Activated T-helper 2 cell treated with anti-CD3 and anti-CD28 coated beads, Interferon-gamma antibody, Interleukin-2, Interleukin-4, amounts not matched to agents 10 μg/mL and 5 μg/mL and 100 μg/mL, durations not matched to agents 14 hours and 24 hours and 36 hours (primary cell): ENCODE measurements around the gene SLC30A1. TPM values are rescaled to one million over a fixed set of nuclear protein-coding genes. Genes with fewer than 3 reads are reported as not detected.

Source experiments
- DNase-seq: peaks from one replicate; pipeline ENCODE4 v3.0.0; 2021; ENCODE audit warnings: low spot score
- H3K27ac Mint-ChIP-seq: one replicate; pipeline ENCODE4 v1.8.0; 2021; ENCODE audit warnings: mixed read lengths
- H3K27me3 Mint-ChIP-seq: one replicate; pipeline ENCODE4 v1.8.0; 2021; ENCODE audit warnings: low read depth, mixed read lengths
- H3K36me3 Mint-ChIP-seq: one replicate; pipeline ENCODE4 v1.8.0; 2021; ENCODE audit warnings: low read depth, mixed read lengths
- H3K4me1 Mint-ChIP-seq: one replicate; pipeline ENCODE4 v1.8.0; 2021; ENCODE audit warnings: low read depth, mixed read lengths
- H3K4me3 Mint-ChIP-seq: one replicate; pipeline ENCODE4 v1.8.0; 2021; ENCODE audit warnings: low read depth, mild to moderate bottlenecking, moderate library complexity, mixed read lengths
- H3K9me3 Mint-ChIP-seq: one replicate; pipeline ENCODE4 v1.8.0; 2021; ENCODE audit warnings: mixed read lengths
- intact Hi-C: fragments of 100-400 bp; cut with micrococcal nuclease; formaldehyde crosslinking; loops from one replicate; pipeline ENCODE4 v1.15.1; 2023
- total RNA-seq: library from RNA; stranded (reverse); gene quantifications from 2 replicates; pipeline ENCODE4 v1.2.3, GENCODE V29; 2022

The SLC30A1 gene
- total RNA-seq, 1 donor from 2014 or later: 7.9 TPM

- no peak for DNase-seq
- no peak overlapping the region for H3K27ac Mint-ChIP-seq
- H3K4me1 Mint-ChIP-seq: peaks cover 22% of the 10 kb centered on the region
- peaks cover 8% of the 10 kb centered on the region for H3K27me3 Mint-ChIP-seq
- H3K36me3 Mint-ChIP-seq: no peaks in the 10 kb centered on the region
- intact Hi-C loops: no loop called here
- no peak overlapping the region for H3K4me3 Mint-ChIP-seq
- H3K9me3 Mint-ChIP-seq: no peaks in the 10 kb centered on the region
These were observed 26.1 kb upstream of the SLC30A1 start for GRCh38 chr1:211605034-211605433.

- no peak for DNase-seq
- intact Hi-C loops: no loop called here
- Mint-ChIP-seq H3K27me3 (peaks cover 8% of the 10 kb centered on the region), H3K4me3 (no peak overlapping the region), H3K36me3 (no peaks in the 10 kb centered on the region), H3K9me3 (no peaks in the 10 kb centered on the region), H3K4me1 (peaks cover 22% of the 10 kb centered on the region), H3K27ac (no peak overlapping the region)
These were observed 25.6 kb upstream of the SLC30A1 start for GRCh38 chr1:211604548-211604947.

GRCh38 chr1:211603713-211604112 is 24.8 kb upstream of the SLC30A1 start:
- no peaks in the 10 kb centered on the region for H3K9me3 Mint-ChIP-seq
- no peak overlapping the region for H3K4me3 Mint-ChIP-seq
- intact Hi-C loops: no loop called here

GRCh38 chr1:211603191-211603701 is 24.3 kb upstream of the SLC30A1 start:
- H3K4me3 Mint-ChIP-seq: no peak overlapping the region
- intact Hi-C loops: no loop called here
- no peaks in the 10 kb centered on the region for H3K9me3 Mint-ChIP-seq
- no peaks in the 10 kb centered on the region for H3K36me3 Mint-ChIP-seq
- peaks cover 22% of the 10 kb centered on the region for H3K4me1 Mint-ChIP-seq
- no peak overlapping the region for H3K27ac Mint-ChIP-seq
- DNase-seq: no peak
- H3K27me3 Mint-ChIP-seq: peaks cover 15% of the 10 kb centered on the region

More at GRCh38 chr1:211603713-211604112, 24.8 kb upstream of the SLC30A1 start:
- H3K27ac Mint-ChIP-seq: no peak overlapping the region
- H3K27me3 Mint-ChIP-seq: peaks cover 14% of the 10 kb centered on the region
- H3K36me3 Mint-ChIP-seq: no peaks in the 10 kb centered on the region
- no peak for DNase-seq
- peaks cover 22% of the 10 kb centered on the region for H3K4me1 Mint-ChIP-seq

- intact Hi-C loops: no loop called here
- H3K4me1 Mint-ChIP-seq: peaks cover 17% of the 10 kb centered on the region
- H3K9me3 Mint-ChIP-seq: no peaks in the 10 kb centered on the region
- H3K27ac Mint-ChIP-seq: no peak overlapping the region
- DNase-seq: no peak
- no peaks in the 10 kb centered on the region for H3K36me3 Mint-ChIP-seq
- no peak overlapping the region for H3K4me3 Mint-ChIP-seq
- peaks cover 15% of the 10 kb centered on the region for H3K27me3 Mint-ChIP-seq
These were observed 23.2 kb upstream of the SLC30A1 start for GRCh38 chr1:211601982-211602670.

DNA sequence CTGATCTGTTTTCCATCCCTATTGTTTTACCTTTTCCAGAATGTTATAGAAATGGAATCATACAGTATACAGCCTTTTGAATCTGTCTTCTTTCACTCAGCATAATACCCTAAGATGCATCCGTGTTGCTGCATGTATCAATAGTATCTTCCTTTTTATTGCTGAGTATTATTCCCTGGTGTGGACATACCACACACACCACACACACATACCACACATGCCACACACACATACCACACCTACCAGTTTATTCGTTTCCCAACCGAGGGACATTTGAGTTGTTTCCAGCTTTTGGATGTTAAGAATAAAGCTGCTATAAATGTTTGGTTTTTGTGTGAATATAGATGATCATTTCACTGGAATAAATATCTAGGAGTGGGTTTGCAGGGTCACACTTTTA is 22.2 kb upstream of the SLC30A1 start:
- Mint-ChIP-seq H3K36me3 (no peaks in the 10 kb centered on the region), H3K4me1 (peaks cover 11% of the 10 kb centered on the region)

GRCh38 chr1:211599250-211599649 is 20.3 kb upstream of the SLC30A1 start:
- Mint-ChIP-seq H3K4me3 (no peak overlapping the region), H3K4me1 (peaks cover 8% of the 10 kb centered on the region), H3K27ac (no peak overlapping the region), H3K36me3 (no peaks in the 10 kb centered on the region), H3K9me3 (no peaks in the 10 kb centered on the region), H3K27me3 (peaks cover 22% of the 10 kb centered on the region)
- DNase-seq: no peak
- intact Hi-C loops: no loop called here

More for the DNA sequence above, 22.2 kb upstream of the SLC30A1 start:
- Mint-ChIP-seq H3K27ac (no peak overlapping the region), H3K27me3 (peaks cover 16% of the 10 kb centered on the region), H3K9me3 (no peaks in the 10 kb centered on the region), H3K4me3 (no peak overlapping the region)
- intact Hi-C loops: no loop called here
- no peak for DNase-seq

- intact Hi-C loops: no loop called here
- Mint-ChIP-seq H3K27me3 (peaks cover 22% of the 10 kb centered on the region), H3K36me3 (no peaks in the 10 kb centered on the region), H3K27ac (no peak overlapping the region), H3K4me3 (no peak overlapping the region), H3K4me1 (peaks cover 8% of the 10 kb centered on the region), H3K9me3 (no peaks in the 10 kb centered on the region)
- no peak for DNase-seq
These were observed 19.6 kb upstream of the SLC30A1 start for GRCh38 chr1:211598514-211598913.

DNA sequence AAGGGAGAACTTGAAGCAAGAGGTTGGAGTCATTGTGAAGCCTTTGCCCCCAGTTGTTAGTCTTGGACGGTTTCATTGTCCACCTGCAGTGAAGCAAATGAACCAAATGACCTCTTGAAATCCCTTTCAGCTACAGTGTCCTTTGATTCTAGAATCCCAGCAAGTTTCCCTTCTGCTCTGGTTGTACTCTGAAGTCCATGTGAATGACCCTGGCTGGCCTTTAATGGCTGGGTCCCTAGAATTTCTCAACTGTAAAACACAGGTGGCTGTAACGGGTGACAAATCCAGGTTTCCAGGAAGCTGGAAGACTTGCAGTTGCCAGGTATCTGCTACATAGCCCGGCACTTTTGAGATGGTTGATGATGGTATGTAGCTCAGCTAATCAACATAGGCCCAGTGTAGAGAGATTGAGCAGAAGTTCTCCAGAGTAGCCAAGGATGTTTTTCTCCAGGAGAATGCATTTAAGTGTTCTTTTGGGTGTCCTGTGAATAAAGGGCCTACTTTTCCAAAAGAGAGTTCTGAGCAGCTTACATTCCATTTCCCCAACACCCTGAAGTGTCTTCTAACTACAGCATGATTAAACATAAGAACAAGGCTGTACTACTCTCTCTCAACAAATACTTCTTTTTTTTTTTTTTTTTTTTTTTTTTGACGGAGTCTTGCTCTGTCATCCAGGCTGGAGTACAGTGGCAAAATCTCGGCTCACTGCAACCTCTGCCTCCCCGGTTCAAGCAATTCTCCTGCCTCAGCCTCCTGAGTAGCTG is 17.6 kb upstream of the SLC30A1 start:
- no peak overlapping the region for H3K27ac Mint-ChIP-seq
- H3K27me3 Mint-ChIP-seq: peaks cover 27% of the 10 kb centered on the region
- H3K36me3 Mint-ChIP-seq: no peaks in the 10 kb centered on the region
- no peak overlapping the region for H3K4me3 Mint-ChIP-seq
- intact Hi-C loops: no loop called here
- DNase-seq: no peak
- H3K9me3 Mint-ChIP-seq: no peaks in the 10 kb centered on the region
- H3K4me1 Mint-ChIP-seq: peaks cover 13% of the 10 kb centered on the region

DNA sequence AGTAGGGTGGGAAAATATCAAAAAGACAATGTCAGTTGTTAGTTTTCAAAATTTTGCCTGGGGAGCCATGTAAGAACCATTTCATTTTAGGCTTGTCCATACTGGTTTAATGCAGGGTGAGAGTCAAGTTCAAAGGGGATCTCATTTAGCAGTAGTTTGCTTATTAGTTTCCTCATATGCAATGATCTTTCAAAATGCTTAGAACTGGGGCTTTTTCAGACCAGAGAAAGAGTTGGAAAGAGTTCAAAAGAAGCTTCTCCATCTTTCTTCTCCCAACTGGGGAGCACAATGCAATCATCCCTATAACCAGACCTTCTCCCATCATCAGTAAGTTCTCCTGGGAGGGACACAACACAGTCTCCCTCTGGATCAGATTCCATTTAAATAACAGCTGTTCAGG is 16.5 kb upstream of the SLC30A1 start:
- intact Hi-C loops: no loop called here
- H3K9me3 Mint-ChIP-seq: no peaks in the 10 kb centered on the region
- no peak overlapping the region for H3K4me3 Mint-ChIP-seq
- no peak for DNase-seq
- H3K36me3 Mint-ChIP-seq: no peaks in the 10 kb centered on the region
- peaks cover 27% of the 10 kb centered on the region for H3K27me3 Mint-ChIP-seq
- peaks cover 13% of the 10 kb centered on the region for H3K4me1 Mint-ChIP-seq
- no peak overlapping the region for H3K27ac Mint-ChIP-seq

- H3K27ac Mint-ChIP-seq: no peak overlapping the region
- H3K27me3 Mint-ChIP-seq: peaks cover 25% of the 10 kb centered on the region
- DNase-seq: no peak
- H3K4me3 Mint-ChIP-seq: no peak overlapping the region
- H3K36me3 Mint-ChIP-seq: no peaks in the 10 kb centered on the region
- intact Hi-C loops: no loop called here
- H3K4me1 Mint-ChIP-seq: peaks cover 10% of the 10 kb centered on the region
- H3K9me3 Mint-ChIP-seq: no peaks in the 10 kb centered on the region
These were observed 13.1 kb upstream of the SLC30A1 start for GRCh38 chr1:211591980-211592493.

DNA sequence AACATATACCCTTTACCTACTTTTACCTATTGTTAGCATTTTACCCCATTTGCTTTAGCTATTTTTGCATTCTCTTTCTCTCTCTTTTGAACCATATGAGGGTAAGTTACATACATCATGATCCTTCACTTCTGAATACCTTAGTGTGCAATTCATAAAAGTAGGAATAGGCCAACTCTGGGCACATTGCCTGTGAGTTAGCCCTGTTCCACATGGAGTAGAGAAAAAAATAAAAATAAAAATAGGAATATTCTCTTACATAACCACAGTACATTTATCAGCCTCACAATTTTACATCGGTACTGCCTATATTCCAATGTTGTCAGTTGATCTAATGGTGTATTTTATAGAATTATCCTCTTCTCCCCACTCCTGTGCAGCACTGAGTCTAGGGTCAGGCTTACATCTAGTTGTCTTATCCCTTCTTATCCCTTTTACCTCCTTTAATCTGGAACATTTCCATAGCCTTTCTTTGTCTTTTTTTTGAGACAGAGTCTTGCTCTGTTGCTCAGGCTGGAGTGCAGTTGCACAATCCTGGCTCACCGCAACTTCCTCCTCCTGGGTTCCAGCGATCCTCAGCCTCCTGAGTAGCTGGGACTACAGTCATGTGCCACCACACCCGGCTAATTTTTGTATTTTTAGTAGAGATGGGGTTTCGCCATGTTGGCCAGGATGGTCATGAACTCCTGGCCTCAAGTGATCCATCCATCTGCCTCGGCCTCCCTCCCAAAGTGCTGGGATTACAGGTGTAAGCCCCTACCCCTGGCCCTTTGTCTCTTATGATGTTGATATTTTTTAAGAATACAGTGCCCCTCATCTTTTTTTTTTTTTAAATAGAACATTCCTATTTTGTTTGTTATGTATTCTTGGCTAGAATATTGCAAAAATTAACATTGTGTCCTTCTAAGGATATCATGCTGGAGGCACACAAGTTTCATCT is 11.1 kb upstream of the SLC30A1 start:
- H3K4me3 Mint-ChIP-seq: no peak overlapping the region
- H3K27ac Mint-ChIP-seq: no peak overlapping the region
- peaks cover 14% of the 10 kb centered on the region for H3K4me1 Mint-ChIP-seq
- no peaks in the 10 kb centered on the region for H3K9me3 Mint-ChIP-seq
- no peak for DNase-seq
- intact Hi-C loops: no loop called here
- H3K36me3 Mint-ChIP-seq: no peaks in the 10 kb centered on the region
- H3K27me3 Mint-ChIP-seq: peaks cover 16% of the 10 kb centered on the region
